Tibial artery (tissue), 4 donors: ENCODE data around the gene SLC34A3.

Source experiments
- DNase-seq, 2 donors: peaks; one replicate each; pipeline ENCODE4 v3.0.0-alpha.2; 2019
- H3K27ac ChIP-seq, 2 donors: fragments of 200-600 bp; sonication (generic) in 1 of 2; 1 replicate in 1 of 2; 2 replicates in 1 of 2; pipeline ENCODE4 v1.5.1; 2018 to 2019; ENCODE audit warnings: mild to moderate bottlenecking in 1 of 2
- H3K27me3 ChIP-seq, 2 donors: fragments of 200-600 bp; sonication (generic) in 1 of 2; one replicate each; pipeline versions ENCODE4 v1.5.1 to v1.6.0; 2016 to 2019
- H3K36me3 ChIP-seq, 3 donors: fragments of 200-600 bp; sonication (generic) in 2 of 3; one replicate each; pipeline ENCODE4 v1.5.1; 2016 to 2019; ENCODE audit warnings: mild to moderate bottlenecking in 2 of 3
- H3K4me1 ChIP-seq, 4 donors: fragments of 200-600 bp; sonication (generic) in 2 of 4; 1 replicate in 3 of 4; 2 replicates in 1 of 4; pipeline ENCODE4 v1.5.1; 2016 to 2019
- H3K4me3 ChIP-seq, 2 donors: fragments of 200-600 bp; sonication (generic) in 1 of 2; 1 replicate in 1 of 2; 2 replicates in 1 of 2; pipeline ENCODE4 v1.5.1; 2018 to 2019; ENCODE audit warnings: mild to moderate bottlenecking in 2 of 2
- H3K9me3 ChIP-seq, 3 donors: fragments of 200-600 bp; sonication (generic) in 1 of 3; one replicate each; pipeline ENCODE4 v1.5.1; 2016 to 2019
- intact Hi-C: fragments of 100-400 bp; cut with DNase I; formaldehyde crosslinking; loops from one replicate; pipeline ENCODE4 v1.15.0; 2023; ENCODE audit warnings: low total_unique reads
- TF ChIP-seq, protein P1 (sequence below), 2 experiments: fragments of 200-600 bp in 1 of 2; fragments of 450-650 bp in 1 of 2; IDR thresholded peaks; one replicate each; pipeline ENCODE4 v1.5.1; 2017 to 2019; ENCODE audit warnings: antibody characterized with exemption in 2 of 2, mild to moderate bottlenecking in 1 of 2, moderate library complexity in 1 of 2

Gene SLC34A3

DNA sequence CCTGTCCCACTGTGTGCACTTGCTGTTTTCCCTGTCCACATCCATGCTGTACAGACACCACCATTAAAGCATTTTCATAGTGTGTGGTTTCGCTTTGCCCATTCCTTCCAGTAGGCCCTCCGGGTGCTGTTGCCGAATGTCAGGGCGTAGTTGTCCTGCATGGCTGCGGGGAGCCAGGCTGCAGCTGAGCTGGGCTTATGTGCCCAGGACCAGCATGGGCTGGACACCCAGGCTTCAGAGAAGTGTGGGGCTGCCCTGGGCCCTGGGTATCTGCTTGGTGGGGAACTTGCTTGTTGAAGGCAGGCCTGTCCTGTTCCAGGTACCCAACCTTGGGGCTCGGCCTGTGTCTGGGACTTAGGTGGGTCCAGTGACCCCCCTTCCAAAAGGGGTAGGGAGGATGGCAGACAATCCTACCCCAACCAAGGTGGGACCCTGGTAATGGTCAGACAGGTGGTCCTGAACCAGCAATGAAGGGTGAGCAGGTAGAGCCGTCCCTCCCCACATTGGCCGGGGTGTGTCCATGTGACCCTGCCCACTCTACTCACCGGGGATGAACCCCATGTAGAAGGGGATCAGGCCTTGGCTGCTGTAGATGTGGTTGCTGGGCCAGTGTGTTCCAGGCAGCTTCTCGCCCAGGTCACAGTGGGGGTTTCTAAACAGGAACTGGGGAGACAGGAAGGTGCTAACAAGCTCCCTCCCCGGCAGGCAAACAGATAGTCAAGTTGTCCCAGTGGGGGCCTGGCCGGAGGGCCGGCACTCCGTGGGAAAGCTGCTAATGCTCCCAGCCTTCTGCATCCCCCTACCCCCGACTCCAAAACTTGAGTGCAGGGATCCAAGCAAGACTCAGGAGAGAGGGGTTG, 13.2 kb downstream of the SLC34A3 start:
- H3K4me3 ChIP-seq, result no peak overlapping the region
- no peak for DNase-seq
- peaks cover 0 to 2% of the 10 kb centered on the region in 2 donors for H3K27me3 ChIP-seq
- no peaks in the 10 kb centered on the region for H3K9me3 ChIP-seq
- no peak overlapping the region for H3K27ac ChIP-seq
- intact Hi-C loops, result no loop called here
- peaks cover 0 to 31% (median 24%) of the 10 kb centered on the region in 4 donors for H3K4me1 ChIP-seq
- peaks cover 8 to 23% (median 21%) of the 10 kb centered on the region in 3 donors for H3K36me3 ChIP-seq
- TF ChIP-seq, protein P1, sequence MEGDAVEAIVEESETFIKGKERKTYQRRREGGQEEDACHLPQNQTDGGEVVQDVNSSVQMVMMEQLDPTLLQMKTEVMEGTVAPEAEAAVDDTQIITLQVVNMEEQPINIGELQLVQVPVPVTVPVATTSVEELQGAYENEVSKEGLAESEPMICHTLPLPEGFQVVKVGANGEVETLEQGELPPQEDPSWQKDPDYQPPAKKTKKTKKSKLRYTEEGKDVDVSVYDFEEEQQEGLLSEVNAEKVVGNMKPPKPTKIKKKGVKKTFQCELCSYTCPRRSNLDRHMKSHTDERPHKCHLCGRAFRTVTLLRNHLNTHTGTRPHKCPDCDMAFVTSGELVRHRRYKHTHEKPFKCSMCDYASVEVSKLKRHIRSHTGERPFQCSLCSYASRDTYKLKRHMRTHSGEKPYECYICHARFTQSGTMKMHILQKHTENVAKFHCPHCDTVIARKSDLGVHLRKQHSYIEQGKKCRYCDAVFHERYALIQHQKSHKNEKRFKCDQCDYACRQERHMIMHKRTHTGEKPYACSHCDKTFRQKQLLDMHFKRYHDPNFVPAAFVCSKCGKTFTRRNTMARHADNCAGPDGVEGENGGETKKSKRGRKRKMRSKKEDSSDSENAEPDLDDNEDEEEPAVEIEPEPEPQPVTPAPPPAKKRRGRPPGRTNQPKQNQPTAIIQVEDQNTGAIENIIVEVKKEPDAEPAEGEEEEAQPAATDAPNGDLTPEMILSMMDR (IDR thresholded peaks at IDR 0.05), result no peak

DNA sequence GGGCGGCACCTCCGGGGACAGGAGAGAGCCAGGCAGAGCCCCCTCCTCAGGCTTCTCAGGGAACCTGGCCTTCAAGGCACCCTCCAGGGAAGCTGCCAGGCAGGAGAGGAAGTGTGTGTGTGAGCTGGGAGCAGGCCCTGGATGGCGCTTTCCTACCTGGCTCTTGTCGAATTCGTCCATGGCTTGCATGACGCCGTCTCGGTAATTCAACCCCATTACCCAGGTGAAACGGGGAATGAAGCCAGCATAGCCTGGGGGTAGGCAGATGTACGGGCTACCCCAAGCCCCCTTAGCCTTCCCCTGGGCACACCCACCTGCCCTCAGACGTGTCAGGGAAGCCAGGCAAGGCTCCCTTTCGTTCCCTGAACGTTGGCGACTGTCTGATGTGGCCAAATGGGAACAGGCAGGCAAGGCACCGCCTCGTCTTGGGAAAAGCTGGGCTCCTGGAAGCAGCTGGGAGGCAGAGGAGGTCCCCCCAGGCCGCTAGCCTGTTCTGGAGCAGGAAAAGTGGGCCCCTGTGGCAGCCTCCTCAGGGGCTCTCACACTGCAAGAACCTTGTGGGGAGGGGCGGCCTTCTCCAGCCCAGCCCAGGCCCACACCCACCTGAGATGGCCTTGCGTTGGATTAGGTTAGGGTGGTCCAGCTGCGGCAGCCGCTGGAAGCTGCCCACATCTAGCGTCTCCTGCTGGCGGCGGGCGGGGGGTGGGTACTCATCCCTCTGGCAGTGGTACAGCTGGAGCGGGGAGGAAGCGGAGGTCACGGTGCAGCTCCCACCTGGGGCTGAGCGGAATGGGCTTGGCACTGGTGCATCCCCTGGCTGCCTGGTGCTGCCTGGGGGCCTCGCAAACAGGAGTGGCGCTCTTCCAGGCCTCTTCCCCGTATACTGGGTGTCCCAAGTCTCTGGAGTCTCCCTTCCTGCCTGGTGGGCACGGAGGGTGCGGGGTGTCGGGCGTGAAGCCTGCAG, 14.1 kb downstream of the SLC34A3 start:
- peaks cover 8 to 23% (median 21%) of the 10 kb centered on the region in 3 donors for H3K36me3 ChIP-seq
- intact Hi-C loops, result no loop called here
- no peak overlapping the region for H3K27ac ChIP-seq
- no peaks in the 10 kb centered on the region for H3K9me3 ChIP-seq
- H3K4me1 ChIP-seq, result peaks cover 0 to 28% (median 21%) of the 10 kb centered on the region in 4 donors
- DNase-seq, result no peak
- no peak overlapping the region for H3K4me3 ChIP-seq
- TF ChIP-seq, protein P1 (IDR thresholded peaks at IDR 0.05), result no peak
- peaks cover 0 to 5% of the 10 kb centered on the region in 2 donors for H3K27me3 ChIP-seq

DNA sequence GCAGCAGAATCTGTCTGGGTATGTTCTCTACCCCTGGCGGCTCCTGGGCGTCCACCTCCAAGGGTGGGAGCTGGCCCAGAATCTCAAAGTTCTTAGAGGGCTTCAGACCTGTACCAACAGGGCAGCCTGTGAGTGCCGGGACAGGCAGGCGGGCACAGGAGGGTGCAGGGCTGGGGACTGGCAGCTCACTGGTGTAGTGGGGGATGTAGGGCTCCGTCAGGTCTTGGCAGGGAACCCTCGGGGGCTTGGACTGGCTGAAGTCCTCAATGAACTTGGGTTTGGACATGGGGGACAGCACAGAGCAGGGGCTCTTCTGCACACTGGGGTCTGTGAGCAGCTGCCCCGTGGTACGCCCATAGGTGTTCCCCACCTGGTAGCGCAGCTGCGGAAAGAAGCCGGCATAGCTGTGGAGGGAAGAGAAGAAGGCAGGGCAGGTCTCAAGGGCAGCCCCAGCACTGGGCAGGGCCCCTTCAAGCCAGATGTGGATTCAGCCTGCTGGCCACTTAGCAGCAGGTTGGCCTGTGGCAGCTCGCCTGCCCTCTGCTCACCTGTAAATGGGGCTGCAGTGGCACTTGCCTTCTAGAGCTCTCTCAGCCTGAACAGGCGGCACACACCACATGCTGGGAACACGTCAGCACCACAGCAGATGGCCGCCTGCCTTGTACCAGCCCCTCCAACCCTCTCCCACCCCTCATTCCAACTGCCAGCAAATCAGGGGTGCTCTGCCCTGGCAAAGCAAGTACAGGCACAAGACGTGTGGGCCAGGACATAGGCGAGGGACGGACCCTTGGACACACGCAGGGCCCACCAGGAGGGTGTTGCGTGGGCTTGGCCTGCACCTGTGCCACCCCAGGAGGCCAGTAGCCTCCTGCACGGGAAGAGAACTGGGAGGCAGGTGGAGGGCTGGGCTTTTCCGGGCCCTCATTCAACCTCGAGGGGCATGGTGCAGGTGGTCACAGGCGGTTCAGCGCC, 15.0 kb downstream of the SLC34A3 start:
- Histone ChIP-seq H3K27me3 (peaks cover 0 to 9% of the 10 kb centered on the region in 2 donors), H3K27ac (no peak overlapping the region), H3K36me3 (peaks cover 8 to 23% (median 21%) of the 10 kb centered on the region in 3 donors), H3K4me3 (no peak overlapping the region), H3K9me3 (no peaks in the 10 kb centered on the region), H3K4me1 (peaks cover 0 to 22% (median 19%) of the 10 kb centered on the region in 4 donors)
- TF ChIP-seq, protein P1 (IDR thresholded peaks at IDR 0.05), result no peak
- intact Hi-C loops, result no loop called here
- no peak for DNase-seq

DNA sequence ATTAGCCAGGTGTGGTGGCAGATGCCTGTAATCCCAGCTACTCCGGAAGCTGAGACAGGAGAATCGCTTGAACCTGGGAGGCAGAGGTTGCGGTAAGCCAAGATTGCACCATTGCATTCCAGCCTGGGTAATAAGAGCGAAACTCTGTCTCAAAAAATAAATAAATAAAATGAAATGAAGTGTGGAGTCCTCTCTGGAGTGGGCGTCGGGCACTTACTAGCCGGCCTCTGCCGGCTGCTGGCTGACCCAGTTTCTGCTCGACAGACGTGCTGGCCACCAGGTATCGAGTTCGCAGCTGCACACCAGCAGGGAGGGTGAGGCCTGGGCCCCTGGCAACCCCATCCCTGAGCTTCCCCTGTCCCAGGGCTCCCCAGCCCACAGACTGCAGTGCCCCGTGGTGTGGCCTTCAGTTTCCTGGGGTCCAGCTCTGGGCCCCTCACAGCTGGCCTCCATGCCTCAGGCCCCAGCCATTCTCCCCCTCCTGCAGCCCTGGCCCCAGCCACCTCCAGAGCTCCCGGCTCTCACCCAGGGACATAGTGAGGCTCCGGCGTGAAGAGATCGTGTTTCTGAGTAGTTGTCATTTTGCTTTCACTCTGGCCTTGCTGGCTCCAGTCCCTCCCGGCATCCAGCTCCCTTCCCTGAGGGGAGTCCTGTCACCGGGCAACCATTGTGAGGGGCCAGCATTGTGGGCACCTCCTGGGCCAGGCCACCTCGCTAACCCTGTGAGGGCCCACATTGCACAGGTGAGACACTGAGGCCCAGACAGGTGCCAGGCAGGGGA, 16.6 kb downstream of the SLC34A3 start:
- peaks cover 0 to 25% of the 10 kb centered on the region in 2 donors for H3K27me3 ChIP-seq
- H3K4me3 ChIP-seq, result no peak overlapping the region
- intact Hi-C loops, result no loop called here
- no peaks in the 10 kb centered on the region for H3K9me3 ChIP-seq
- TF ChIP-seq, protein P1 (IDR thresholded peaks at IDR 0.05), result no peak
- peaks cover 7 to 17% (median 17%) of the 10 kb centered on the region in 3 donors for H3K36me3 ChIP-seq
- DNase-seq, result no peak
- H3K27ac ChIP-seq, result no peak overlapping the region
- peaks cover 0 to 16% (median 13%) of the 10 kb centered on the region in 4 donors for H3K4me1 ChIP-seq
